Erythroblast (primary cell): Measurements from ENCODE around the gene NRG3.

ENCODE experiments used
- GATA1 ChIP-seq: IDR thresholded peaks from 2 replicates; pipeline ENCODE4 v1.6.1; 2011; ENCODE audit warnings: low read depth, mild to moderate bottlenecking, control low read depth, low read length, moderate library complexity
- POLR2A ChIP-seq: IDR thresholded peaks from 2 replicates; pipeline ENCODE4 v1.6.1; 2011; ENCODE audit warnings: mild to moderate bottlenecking, low read length

DNA sequence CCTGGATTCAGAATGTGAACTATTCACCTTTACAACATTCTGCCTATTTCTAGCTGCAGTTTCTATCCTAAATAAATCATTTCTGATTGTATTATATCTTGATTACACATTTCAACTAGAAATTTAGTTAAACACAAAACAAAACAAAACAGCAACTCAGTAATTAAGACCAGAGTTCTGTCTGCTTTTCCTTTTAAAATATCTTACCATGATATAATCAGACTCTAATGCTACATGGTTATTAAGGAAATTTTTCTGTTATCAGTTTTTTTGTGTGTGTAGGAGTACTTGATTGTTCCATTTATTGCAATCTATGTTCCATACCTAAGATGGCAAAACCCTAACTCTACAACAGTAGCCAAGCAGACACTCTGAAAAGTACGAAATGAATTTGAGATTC is 663.3 kb downstream of the NRG3 start:
- TF ChIP-seq POLR2A (no peak), GATA1 (no peak)
